Keratinocyte (primary cell): ENCODE measurements around the gene TYRO3. TPM values are rescaled to one million over a fixed set of nuclear protein-coding genes. Genes with fewer than 3 reads are reported as not detected.
A peak's percentile ranks its signal among the peaks of the same experiment; 100 is the strongest.

Experiments
- DNase-seq: peaks from one replicate; pipeline ENCODE4 v3.0.0-alpha.2; 2011; ENCODE audit warnings: low read depth, missing footprints, low spot score
- FAIRE-seq: peaks from 2 replicates; lab custom pipeline; 2011; peaks lifted over from hg19 to GRCh38; lab: Jason Lieb, UNC
- H2AFZ ChIP-seq: 2 replicates; pipeline ENCODE4 v1.6.0; 2012; ENCODE audit warnings: low read length, control low read depth, inconsistent platforms; ENCODE audit not compliant: control insufficient read depth
- H3K27ac ChIP-seq: 2 replicates; pipeline ENCODE4 v1.5.1; 2011; ENCODE audit warnings: low read length; ENCODE audit not compliant: control insufficient read depth, insufficient read depth
- H3K27me3 ChIP-seq: 3 replicates; pipeline ENCODE4 v1.6.0; 2011; ENCODE audit warnings: low read length; ENCODE audit not compliant: control insufficient read depth, insufficient read depth; ENCODE audit errors: extremely low read depth
- H3K36me3 ChIP-seq, 2 experiments: 2 replicates in 1 of 2; 3 replicates in 1 of 2; pipeline ENCODE4 v1.5.1; 2011; ENCODE audit warnings: low read length in 2 of 2, mild to moderate bottlenecking in 1 of 2; ENCODE audit not compliant: control insufficient read depth in 2 of 2, insufficient read depth in 2 of 2; ENCODE audit errors: extremely low read depth in 1 of 2
- H3K4me1 ChIP-seq: 3 replicates; pipeline ENCODE4 v1.5.1; 2011; ENCODE audit warnings: low read length; ENCODE audit not compliant: control insufficient read depth, insufficient read depth; ENCODE audit errors: extremely low read depth
- H3K4me2 ChIP-seq: 3 replicates; pipeline ENCODE4 v1.6.0; 2011; ENCODE audit warnings: low read depth, low read length; ENCODE audit not compliant: control insufficient read depth, insufficient read depth; ENCODE audit errors: extremely low read depth
- H3K4me3 ChIP-seq, 3 experiments: fragments of 200-600 bp in 1 of 3; sonication (generic) in 1 of 3; 2 replicates in 2 of 3; 3 replicates in 1 of 3; pipeline ENCODE4 v1.5.1; 2011 to 2016; ENCODE audit warnings: low read length in 3 of 3, mild to moderate bottlenecking in 3 of 3, control low read depth in 2 of 3, inconsistent platforms in 1 of 3, low read depth in 1 of 3, mixed read lengths in 1 of 3, mixed run types in 1 of 3, moderate library complexity in 1 of 3; ENCODE audit not compliant: control insufficient read depth in 2 of 3, insufficient read depth in 2 of 3; ENCODE audit errors: extremely low read depth in 1 of 3
- H3K79me2 ChIP-seq: 2 replicates; pipeline ENCODE4 v1.6.0; 2012; ENCODE audit warnings: low read length; ENCODE audit not compliant: control insufficient read depth, insufficient read depth
- H3K9ac ChIP-seq: 3 replicates; pipeline ENCODE4 v1.6.0; 2011; ENCODE audit warnings: low read length; ENCODE audit not compliant: control insufficient read depth, insufficient read depth; ENCODE audit errors: extremely low read depth
- H3K9me1 ChIP-seq: 3 replicates; pipeline ENCODE4 v1.6.0; 2011; ENCODE audit warnings: low read length; ENCODE audit not compliant: control insufficient read depth, insufficient read depth; ENCODE audit errors: extremely low read depth
- H3K9me3 ChIP-seq: 2 replicates; pipeline ENCODE4 v1.5.1; 2012; ENCODE audit warnings: low read depth, low read length; ENCODE audit not compliant: control insufficient read depth
- H4K20me1 ChIP-seq: 3 replicates; pipeline ENCODE4 v1.6.0; 2011; ENCODE audit warnings: low read length; ENCODE audit not compliant: control insufficient read depth, insufficient read depth; ENCODE audit errors: extremely low read depth
- EZH2 ChIP-seq: IDR thresholded peaks from one replicate; pipeline ENCODE4 v1.6.1; 2012; ENCODE audit warnings: inconsistent platforms, mild to moderate bottlenecking, low read length, moderate library complexity
- dilution Hi-C: fragments of 300-500 bp; cut with MboI; formaldehyde crosslinking; loops from one replicate; pipeline ENCODE4 v1.7.0; 2020; ENCODE audit warnings: low sequenced_read_pairs; ENCODE audit not compliant: extremely low pct_ligation_motif_present
- polyA plus RNA-seq, 5 experiments: library from polyadenylated mRNA; depleted of rRNA in 3 of 5; stranded (reverse) in 3 of 5; stranded (forward) in 1 of 5; unstranded in 1 of 5; fragments of >200 nt; gene quantifications; 1 replicate in 1 of 5; 2 replicates in 3 of 5; 3 replicates in 1 of 5; pipeline versions ENCODE4 v1.2.1 to v1.2.3, GENCODE V29; 2011 to 2012; ENCODE audit warnings: missing spikeins in 2 of 5, low read depth in 1 of 5, low replicate concordance in 1 of 5
- TF ChIP-seq, protein P1 (sequence below), 3 experiments: IDR thresholded peaks in 1 of 3; conservative IDR thresholded peaks in 1 of 3; optimal IDR thresholded peaks in 1 of 3; 2 replicates in 2 of 3; 3 replicates in 1 of 3; pipeline versions ENCODE3 to v1.5.1; 2011; ENCODE audit warnings: low read length in 3 of 3, mild to moderate bottlenecking in 3 of 3, moderate library complexity in 2 of 3, control low read depth in 1 of 3, inconsistent platforms in 1 of 3; ENCODE audit not compliant: insufficient read depth in 2 of 3; ENCODE audit errors: extremely low read depth in 1 of 3

TYRO3 gene
- polyA plus RNA-seq, 1 donor (not counting 4 experiments of a cell fraction or from before 2014, with no cell fraction given): 9.0 TPM

DNA sequence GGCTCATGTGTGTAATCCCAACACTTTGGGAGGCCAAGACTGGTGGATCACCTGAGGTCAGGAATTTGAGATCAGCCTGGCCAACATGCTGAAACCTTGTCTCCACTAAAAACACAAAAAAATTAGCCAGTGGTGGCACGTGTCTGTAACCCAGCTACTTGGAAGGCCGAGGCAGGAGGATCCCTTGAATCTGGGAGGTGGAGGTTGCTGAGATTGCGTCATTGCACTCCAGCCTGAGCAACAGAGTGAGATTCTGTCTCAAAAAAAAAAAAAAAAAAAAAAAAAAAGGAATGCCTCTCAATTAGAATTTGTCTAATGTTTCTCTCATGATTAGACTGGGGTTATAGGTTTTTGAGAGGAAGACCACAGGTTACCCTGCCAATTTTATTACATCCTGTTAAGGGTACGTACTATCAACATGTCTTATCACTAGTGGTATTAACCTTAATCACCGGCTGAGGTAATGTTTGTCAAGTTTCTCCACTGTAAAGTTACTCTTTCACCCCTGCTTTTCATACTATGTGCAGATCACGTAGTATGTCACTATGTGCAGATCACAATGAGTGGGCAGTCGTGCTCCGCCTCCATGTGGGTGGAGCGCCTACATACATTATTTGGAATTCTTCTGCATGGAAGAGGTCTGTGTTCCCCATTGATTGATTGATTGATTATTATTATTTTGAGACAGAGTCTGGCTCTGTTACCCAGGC, 8.8 kb upstream of the TYRO3 start:
- peak; percentile 29 for FAIRE-seq
- Histone ChIP-seq H3K9me1 (no peaks in the 10 kb centered on the region), H3K4me2 (no peak overlapping the region), H3K27ac (no peak overlapping the region), H3K9ac (no peak overlapping the region), H3K4me1 (no peaks in the 10 kb centered on the region), H3K27me3 (no peaks in the 10 kb centered on the region), H3K36me3 (no peaks in the 10 kb centered on the region), H2AFZ (no peak overlapping the region), H4K20me1 (no peaks in the 10 kb centered on the region), H3K4me3 (no peak overlapping the region), H3K79me2 (no peaks in the 10 kb centered on the region), H3K9me3 (no peaks in the 10 kb centered on the region)
- DNase-seq: no peak
- TF ChIP-seq, protein P1, sequence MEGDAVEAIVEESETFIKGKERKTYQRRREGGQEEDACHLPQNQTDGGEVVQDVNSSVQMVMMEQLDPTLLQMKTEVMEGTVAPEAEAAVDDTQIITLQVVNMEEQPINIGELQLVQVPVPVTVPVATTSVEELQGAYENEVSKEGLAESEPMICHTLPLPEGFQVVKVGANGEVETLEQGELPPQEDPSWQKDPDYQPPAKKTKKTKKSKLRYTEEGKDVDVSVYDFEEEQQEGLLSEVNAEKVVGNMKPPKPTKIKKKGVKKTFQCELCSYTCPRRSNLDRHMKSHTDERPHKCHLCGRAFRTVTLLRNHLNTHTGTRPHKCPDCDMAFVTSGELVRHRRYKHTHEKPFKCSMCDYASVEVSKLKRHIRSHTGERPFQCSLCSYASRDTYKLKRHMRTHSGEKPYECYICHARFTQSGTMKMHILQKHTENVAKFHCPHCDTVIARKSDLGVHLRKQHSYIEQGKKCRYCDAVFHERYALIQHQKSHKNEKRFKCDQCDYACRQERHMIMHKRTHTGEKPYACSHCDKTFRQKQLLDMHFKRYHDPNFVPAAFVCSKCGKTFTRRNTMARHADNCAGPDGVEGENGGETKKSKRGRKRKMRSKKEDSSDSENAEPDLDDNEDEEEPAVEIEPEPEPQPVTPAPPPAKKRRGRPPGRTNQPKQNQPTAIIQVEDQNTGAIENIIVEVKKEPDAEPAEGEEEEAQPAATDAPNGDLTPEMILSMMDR (optimal IDR thresholded peaks at IDR 0.05 in 1 of 3, IDR thresholded peaks at IDR 0.05 in 1 of 3, conservative IDR thresholded peaks at IDR 0.05 in 1 of 3; ENCODE audit: extremely low read depth in 1 of 3, insufficient read depth in 2 of 3, low read length in 3 of 3): no peak
- no peak for TF ChIP-seq EZH2
- dilution Hi-C loops: no loop called here

DNA sequence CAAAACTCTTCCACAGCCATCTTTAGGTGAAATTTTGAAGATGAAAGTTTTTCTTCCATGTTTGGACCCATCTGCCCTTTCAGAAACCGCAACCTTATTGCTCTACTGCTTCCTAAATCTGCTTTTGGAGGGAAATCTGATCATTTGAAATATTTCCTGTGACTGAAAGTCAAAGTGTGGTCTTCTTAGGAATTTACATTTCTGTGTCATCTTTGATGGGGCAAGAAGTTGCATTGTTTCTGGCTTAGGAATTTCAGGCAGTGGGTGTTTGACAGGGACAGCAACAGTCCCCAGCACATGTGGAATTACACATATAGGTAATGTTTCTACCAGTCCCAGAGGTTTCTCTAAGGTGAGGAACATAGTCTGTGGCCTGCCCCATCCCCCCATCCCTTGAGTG, 5.3 kb upstream of the TYRO3 start:
- H3K27ac ChIP-seq: no peak overlapping the region
- H3K9ac ChIP-seq: no peak overlapping the region
- no peak for TF ChIP-seq EZH2
- TF ChIP-seq, protein P1 (optimal IDR thresholded peaks at IDR 0.05 in 1 of 3, IDR thresholded peaks at IDR 0.05 in 1 of 3, conservative IDR thresholded peaks at IDR 0.05 in 1 of 3; ENCODE audit: extremely low read depth in 1 of 3, insufficient read depth in 2 of 3, low read length in 3 of 3): no peak
- H3K9me1 ChIP-seq: no peaks in the 10 kb centered on the region
- H2AFZ ChIP-seq: no peak overlapping the region
- H3K9me3 ChIP-seq: no peaks in the 10 kb centered on the region
- no peak overlapping the region for H3K4me3 ChIP-seq
- no peaks in the 10 kb centered on the region for H4K20me1 ChIP-seq
- DNase-seq: no peak
- H3K4me2 ChIP-seq: no peak overlapping the region
- no peaks in the 10 kb centered on the region for H3K36me3 ChIP-seq
- no peaks in the 10 kb centered on the region for H3K27me3 ChIP-seq
- dilution Hi-C loops: no loop called here
- H3K79me2 ChIP-seq: no peaks in the 10 kb centered on the region
- peaks cover 9% of the 10 kb centered on the region for H3K4me1 ChIP-seq
- FAIRE-seq: no peak
